HG02973 (cell line): Measurements from ENCODE around the gene NRARP.

Source experiments
- ATAC-seq: cut with Tn5 transposase; IDR thresholded peaks from one replicate; pipeline ENCODE4 v1.9.1; 2021; ENCODE audit warnings: moderate library complexity; ENCODE audit not compliant: unreplicated experiment

NRARP gene

DNA sequence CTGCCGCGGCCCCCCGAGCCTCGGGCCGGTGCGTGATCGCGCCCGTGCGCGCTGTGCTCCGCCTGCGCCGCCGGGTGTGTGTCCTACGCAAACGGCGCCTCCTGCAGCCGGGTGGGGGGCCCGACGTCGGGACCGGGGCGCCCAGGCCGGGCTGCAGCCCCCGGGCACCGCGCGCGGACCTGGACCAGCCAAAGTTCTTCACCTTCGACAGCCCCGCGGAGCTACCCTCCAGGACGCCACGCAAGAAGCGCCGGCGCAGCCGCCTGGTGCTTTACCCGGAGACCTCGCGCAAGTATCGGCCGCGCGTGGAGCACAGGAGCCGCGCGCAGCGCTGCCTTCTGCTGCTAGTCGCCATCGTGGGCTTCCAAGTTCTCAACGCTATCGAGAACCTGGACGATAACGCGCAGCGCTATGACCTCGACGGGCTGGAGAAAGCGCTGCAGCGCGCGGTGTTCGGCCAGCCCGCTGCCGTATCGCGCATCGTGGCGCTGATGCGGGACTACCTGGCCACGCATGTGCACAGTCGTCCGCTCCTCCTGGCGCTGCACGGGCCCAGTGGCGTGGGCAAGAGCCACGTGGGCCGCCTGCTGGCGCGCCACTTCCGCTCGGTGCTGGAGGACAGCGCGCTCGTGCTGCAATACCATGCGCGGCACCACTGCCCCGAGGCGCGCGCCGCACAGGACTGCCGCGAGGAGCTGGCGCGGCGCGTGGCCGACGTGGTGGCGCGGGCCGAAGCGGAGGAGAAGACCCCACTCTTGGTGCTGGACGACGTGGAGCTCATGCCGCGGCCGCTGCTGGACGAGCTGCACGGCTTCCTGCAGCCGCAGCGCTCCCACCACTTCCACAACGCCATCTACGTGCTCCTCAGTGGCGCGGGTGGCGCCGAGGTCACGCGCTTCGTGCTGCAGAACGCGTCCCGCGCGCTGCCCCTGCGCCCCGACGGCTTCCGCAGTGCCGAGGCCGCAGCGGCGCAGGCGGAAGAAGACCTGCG lies 23.1 kb downstream of the NRARP start:
- ATAC-seq: no peak

DNA sequence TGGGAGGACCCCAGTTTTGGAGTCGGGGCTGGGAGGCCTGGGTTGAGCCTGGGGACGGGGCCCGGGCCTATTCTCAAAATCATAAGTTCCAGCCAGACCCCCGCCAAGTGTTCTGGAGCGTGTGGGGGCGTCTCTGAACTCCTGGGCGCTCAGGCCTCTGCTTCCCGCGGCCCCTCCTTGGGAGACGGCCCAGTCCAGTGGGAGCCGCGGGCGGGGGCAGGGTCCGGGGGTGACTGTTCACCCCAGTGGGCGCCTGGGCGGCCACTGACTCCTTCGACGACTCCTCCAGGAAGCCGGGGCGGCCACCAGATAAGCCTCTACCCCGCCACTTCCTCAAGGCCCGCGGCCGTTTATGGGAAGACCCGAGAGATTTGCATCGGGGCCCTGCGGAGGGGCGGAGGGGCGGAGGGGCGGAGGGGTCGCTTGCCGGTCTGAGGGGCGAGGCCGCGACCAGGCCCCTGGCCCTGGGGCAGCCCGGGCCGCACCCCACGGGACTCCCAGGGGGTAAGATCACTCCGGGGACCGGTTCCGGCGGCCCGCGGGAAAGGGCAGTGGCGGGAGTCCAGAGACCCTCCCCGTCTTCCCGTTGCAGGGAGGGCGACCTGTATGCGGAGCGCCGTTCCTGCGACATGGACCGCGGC lies 23.9 kb downstream of the NRARP start:
- no peak for ATAC-seq

DNA sequence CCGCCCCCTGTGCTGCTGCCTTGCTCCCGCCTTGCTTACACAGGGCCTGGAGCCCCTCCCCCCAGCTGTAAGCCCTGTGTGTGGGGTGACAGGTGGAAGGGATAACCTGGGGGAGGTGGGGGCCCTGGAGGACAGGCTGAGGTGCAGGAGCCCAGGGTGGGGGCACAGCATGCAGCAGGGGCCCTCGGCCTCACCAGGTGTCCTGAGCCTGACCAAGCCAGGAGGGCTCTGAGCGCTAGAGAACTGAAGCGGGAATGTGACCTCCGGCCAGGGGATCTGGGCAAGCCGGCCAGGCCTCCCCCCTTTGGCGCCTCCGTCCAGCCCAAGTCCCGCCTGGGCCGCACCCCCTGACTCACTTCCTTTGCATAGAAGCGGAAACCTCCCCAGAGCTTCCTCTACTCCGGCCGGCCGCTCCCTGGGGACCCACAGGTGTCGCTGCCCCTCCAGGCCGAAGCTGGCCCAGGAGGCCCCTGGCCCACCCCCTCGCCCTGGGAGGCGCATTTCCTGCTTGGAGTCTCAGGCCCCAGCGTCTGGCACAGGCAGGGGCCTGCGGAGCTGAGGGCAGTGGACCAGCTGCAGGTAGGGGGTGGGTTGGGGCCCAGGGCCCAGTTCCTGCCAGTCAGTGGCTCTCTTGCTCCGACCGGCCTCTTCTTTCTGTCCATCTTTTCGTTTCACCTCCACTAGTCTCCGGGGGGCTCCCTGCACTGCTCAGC lies 24.6 kb downstream of the NRARP start, which contains the start of gene TOR4A:
Gene TOR4A, plus strand, starts transcription at position 398 of the 713 bp plus-strand sequence. CDS start 964 bp downstream, outside the sequence.
- ATAC-seq: peak; percentile 49

DNA sequence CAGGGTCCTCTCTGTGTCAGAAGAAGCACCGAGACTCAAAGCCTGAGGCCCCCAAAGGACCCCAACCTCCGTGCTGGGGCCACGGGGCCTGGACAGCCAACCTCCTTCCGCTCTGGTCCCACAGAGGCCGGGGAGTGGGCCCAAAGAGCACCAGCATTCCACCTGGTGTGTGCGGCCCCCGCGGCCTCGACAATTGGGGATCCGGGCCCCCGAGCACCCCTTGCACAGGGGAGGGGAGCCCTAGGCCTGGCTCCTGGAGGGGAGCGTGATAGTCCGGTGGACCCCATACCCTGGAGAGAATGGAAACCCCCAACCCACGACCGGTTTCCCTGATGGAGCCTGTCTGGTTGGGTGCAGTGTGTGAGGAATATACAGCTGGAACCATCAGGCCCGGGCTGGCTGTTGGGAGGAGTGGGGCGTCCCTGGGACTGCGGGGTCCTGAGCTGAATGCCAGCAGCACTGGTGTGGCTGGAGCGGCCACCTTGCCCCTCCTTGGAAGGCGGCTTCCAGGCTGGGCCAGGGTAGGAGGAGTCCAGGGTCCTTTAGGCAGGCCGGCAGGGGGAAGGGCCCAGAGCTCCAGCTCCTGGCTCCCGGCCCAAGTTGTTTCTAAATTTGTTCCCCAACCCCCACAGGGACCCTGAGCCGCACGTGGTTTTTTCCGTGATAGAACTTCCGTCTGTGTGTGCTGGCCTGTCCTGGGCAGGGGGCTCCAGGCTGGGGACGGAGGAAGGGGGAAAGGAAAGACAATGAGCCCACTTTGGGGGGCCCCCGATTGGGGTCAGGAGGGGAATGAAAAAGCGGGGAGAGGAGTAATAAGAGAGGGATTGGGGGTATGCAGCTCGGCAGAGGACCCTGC lies 25.4 kb downstream of the NRARP start:
- ATAC-seq: no peak

DNA sequence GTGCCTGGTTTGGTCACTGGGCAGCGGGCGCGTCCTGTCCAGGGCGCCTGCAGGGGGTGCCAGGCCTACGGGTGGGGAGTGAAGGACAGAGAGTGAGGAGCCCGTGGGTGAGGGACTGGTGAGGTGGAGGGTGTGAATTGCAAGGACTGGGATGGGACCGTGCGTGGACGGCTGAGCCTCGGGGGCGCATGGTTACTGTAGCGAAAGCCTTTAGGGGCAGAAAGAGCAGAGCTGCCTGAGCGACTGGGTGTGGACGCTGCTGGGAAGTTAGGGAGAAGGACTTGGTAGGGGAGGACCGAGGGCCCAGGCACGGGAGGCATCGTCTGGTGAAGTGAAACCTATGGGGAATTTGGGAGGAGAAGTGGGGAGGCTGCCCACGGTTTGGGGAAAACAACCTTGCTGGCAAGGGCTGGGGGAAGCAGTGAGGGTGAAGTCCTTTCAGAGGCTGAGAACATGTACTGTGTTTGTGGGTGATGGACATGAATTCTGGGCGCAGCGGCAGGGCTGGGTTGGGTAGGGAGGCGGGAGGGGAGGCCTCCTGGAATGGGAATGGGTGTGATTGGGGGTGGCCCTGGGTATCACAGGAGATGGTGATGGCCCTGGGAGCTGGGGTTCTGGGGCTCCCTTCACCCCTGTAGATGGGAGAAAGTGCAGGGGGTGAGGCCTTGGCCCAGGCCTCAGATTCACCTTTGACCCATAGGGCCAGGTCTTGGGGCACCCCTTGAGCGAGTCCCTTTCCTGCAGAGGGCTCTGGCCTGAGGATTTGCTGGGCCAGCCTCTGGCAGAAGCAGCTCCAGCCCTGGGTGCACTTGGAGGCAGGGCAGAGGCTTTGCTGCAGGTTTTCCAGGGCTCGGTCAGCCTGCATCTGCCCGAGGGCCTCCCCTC lies 26.2 kb downstream of the NRARP start:
- ATAC-seq: no peak

DNA sequence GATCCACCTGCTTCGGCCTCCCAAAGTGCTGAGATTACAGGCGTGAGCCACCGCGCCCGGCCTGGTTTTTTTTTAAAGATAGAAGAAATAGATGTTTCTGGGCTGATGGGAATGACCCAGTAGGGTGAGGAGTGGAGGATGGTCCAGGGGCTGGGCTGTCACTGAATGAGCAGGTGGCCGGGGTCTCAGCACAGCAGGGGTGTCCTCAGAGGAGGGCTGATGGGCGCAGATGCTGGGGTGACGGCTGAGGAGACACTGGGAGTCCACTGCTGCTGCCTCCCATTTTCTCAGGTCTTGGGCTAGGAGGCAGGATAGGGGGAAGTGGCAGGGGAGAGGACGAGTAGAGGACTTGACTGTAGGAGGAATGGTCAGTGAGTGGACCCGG lies 26.9 kb downstream of the NRARP start:
- ATAC-seq: no peak

DNA sequence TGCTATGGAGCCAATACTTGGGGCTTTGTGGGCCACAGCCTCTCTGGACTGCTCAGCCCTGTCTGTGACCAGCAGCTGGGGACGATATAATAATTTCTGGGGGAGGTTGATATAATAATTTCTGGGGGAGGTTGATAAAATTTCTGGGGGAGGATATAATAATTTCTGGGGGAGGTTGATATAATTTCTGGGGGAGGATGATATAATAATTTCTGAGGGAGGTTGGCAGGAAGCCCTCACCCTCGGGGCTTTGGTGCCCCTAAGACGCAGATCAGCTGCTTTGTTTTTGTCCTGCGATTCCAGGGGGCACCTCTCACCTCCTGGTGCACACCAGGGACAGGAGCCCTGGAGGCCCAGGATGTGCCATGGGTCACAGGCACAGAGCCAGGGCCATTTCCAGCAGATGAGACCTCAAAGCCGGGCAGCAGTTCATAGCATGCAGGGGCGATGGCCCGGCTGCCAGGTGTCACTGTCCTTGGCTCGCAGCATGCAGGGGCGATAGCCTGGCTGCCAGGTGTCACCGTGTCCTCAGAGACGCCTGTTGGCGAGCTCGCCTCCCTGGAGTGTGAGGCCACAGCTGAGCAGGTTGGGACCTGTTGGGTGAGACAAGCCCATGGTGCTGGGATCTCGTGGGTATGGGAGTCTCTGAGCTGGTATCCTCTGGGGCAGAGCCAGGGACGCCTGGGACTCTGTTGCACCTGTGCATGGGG lies 28.3 kb downstream of the NRARP start:
- ATAC-seq: no peak

DNA sequence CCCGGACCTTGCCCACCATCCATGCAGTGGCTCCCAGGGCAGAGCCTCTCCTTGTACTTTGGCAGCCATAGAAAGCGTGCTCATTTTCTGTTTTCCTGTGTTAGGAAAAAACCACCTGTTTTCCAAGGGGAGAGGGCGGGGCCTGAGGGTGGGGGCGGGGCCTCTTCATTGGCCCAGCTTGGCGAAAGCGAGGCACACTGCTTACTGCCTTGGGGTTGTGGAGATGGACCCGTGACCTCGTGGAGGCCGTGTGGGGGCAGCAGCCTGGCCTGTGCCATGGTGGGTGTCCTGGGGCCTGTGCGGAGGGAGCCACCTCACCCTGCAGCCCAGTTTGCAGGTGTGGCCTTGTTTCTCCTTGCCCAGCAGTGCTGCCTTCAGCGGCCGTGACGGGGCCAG lies 29.0 kb downstream of the NRARP start:
- no peak for ATAC-seq

DNA sequence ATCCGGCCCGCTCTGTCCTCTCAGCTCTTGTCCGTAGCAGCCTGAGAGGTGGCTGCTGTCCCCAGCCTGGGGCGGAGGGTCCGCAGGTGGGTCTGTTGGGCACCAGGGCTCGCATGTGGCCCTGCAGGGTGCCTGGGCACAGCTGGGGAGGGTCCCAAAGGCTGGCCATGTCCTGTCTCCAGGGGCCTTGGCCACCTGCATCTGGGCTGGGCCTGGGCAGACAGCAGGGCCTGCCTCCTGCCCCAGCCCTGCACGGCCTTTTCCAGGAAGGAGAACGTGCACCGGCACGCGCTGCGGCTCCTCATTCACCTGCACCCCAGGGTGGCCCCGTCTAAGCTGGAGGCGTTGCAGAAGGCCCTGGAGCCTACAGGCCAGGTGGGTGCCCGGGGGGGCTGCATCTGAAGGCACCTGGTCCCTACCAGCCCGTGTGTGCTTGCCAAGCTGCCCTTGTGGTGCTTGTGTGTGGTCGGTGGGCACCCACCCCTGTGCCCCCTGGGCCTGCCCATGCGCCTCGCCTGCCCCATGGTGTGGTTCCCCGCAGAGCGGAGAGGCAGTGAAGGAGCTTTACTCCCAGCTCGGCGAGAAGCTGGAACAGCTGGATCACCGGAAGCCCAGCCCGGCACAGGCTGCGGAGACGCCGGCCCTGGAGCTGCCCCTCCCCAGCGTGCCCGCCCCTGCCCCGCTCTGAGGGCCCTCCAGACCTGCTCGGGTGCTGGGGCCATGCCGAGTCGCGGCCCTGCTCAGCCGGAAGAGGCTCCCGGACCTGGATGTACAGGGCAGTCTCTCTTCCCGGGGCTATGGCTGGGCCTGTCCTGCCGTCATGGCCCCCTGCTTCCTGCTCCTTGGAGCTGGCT lies 29.6 kb downstream of the NRARP start:
- ATAC-seq: no peak

DNA sequence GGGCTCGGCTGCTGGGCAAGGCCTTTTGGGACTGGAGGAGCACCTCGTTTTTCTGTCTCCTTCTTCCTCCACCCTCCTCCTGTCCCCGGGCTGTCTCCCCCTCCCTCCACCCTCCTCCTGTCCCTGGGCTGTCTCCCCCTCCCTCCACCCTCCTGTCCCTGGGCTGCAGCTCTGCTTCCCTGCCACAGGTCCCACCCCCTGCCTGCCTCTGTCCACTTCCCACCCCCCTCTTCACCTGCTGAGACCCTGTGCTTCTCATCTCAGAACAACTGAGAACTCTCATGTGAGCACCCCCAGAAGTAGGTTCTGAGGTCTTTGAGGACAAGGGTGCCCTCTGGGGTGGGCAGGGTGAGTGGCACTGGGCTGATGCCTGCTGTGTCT lies 30.4 kb downstream of the NRARP start:
- no peak for ATAC-seq

DNA sequence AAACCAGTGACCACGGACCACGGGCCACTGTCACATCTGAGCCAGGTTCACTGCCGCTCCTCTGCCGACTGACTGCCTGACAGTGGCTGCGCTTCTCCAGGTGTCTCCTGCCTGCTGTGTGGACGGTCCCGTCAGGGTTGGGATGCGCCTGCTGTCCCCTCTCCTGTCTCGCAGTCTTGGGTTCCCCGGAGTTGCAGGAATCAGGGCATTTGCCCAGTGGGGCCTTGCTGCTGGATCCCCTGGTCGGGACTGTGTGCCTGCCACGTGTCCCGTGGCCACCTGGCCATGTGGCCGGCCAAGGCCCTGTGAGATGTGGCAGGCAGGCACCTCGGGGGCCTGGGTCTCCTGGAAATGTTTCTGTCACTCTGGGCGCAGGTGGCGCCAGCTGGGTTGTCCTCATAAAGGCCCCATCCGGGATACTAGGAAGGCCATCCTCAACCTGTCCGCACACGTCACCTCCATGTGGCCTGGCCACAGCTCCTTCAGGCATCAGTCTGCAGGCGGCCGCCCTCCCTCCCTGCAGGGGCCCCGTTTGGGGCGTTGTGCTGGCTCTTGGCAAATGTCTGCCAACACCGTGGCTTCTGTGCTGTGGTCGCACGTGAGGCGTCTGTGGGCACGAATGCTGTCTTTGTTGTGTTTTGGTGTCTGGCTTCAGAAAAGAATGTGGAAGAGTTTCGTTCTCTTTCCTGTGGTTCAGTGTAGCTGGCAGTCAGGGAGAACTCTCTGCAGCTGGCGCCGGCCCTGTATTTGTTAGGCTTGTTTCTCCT lies 31.0 kb downstream of the NRARP start:
- no peak for ATAC-seq

DNA sequence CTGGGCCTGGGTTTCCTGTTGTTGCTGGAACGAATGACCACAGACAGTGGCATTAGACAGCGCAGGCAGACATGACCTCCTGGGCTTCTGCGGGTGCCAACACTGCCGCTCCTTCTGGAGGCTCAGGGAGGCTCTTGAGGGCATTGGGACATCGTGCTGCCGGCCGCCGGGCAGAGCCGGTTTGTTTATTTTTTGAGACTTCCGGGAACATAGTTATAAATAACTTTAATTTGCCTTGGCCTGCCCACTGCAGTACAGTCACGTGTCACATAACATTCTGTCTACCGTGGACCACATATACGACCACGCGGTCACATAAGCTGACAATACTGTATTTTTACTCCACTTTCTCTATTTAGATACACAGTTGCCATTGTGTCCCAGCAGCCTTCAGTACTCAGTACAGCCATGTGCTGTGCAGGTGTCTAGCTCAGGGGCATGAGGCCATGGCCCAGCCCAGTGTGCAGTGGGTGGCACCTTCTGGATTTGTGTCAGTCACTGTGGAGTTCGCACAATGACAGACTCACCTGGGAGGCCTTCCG lies 32.8 kb downstream of the NRARP start:
- no peak for ATAC-seq

DNA sequence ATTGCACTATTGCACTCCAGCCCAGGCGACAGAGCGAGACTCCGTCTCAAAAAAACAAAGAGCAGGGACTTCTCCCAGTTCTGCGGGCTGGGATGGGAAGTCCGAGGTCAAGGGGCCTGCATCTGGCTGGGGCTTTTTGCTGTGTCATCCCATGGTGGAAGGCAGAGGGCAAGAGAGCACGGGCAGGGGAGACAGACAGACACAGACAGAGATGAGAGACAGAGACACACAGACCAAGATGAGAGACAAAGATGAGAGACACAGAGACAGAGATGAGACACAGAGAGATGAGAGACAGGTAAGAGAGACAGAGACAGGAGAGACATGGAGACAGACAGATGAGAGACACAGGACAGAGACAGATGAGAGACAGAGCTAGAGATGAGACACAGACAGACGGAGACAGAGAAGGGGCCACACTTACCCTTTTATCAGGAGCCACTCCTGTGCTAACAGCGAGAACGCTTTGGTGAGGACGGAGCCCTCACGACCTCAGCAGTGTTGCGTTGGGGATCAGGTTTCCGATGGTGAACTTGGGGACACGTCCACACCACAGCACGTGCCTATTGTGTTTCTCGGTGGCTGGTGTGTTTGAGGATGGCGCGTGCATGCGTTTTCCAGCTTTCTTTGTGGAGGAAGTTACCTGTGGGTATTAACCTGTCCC lies 33.4 kb downstream of the NRARP start:
- no peak for ATAC-seq

DNA sequence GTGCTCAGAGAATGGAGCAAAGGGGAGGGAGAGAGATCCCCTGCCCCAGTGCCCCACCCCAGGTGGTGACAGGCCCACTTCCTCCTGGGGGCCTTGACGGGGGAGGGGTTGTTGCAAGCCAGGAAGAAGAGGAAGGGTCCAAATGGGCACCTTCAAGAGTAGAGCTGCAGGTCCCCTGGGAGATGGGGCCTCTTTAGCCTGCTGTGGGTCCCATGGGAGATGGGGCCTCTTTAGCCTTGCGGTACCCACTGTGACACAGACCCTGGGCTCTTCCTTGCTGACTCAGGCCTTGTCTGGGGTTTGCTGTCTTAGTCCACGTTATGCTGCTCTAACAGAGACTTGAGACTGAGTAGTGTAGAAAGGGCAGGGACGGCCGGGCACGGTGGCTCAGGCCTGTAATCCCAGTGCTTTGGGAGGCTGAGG lies 34.1 kb downstream of the NRARP start:
- no peak for ATAC-seq

DNA sequence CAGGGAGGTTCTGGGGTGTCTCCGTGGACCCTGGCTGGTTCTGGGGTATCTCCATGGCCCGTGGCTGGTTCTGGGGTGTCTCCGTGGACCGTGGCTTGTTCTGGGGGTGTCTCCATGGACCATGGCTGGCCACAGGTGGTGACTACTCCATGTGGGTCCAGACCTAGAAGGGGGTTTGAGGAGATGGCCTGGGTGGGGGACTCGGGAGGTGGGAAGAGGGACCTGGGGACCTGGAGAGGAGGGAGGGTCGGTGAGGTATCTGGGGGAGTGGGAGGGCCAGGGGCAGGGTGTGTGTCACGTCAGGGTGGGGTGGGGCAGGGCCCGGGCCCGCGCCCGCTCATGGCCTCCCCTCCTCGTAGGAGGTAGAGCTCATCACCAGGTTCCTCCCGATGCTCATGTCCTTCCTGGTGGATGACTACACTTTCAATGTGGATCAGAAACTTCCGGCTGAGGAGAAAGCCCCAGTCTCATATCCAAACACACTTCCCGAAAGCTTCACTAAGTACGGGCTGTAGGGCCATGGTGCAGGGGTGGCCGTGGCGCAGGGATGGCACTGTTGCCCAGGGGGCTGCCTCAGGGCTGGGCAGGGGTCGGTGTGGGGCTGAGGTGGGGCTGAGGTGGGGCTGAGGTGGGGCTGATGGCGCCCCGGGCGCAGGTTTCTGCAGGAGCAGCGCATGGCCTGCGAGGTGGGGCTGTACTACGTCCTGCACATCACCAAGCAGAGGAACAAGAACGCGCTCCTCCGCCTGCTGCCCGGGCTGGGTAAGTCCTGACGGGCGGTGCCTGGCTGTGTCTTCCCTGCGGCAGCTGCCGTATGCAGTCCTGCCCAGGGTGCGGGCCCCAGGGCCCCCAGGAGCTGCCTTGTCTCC lies 35.3 kb downstream of the NRARP start:
- ATAC-seq: no peak

DNA sequence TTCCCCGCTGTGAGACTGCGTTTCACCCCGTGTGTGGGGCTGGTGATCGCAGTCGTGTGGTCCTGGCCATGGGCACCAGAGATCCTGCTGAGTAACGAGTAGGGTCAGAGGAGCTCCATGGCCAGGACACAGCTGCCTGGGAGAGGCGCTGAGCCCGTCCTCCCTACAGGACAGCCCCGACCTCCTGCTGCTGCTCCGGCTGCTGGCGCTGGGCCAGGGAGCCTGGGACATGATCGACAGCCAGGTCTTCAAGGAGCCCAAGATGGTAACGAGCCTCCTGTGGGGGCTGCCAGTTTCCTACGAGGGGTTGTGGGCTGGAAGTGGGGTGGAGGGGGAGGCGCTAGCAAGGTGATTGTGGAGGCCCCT lies 35.9 kb downstream of the NRARP start:
- ATAC-seq: no peak
